ENCODE data around the gene TNN.
A peak's percentile ranks its signal among the peaks of the same experiment; 100 is the strongest.
"Not testable (repeated sequence)": the region's sequence is repeated elsewhere in the genome, so short reads cannot be mapped to it uniquely, and the experiment has no call there.

Gene TNN

GRCh38 chr1:175042650-175043049, 25.0 kb upstream of the TNN start:
- H3K36me3 Mint-ChIP-seq (ENCODE audit: insufficient read depth) = peaks cover 3% of the 10 kb centered on the region
- H3K27ac Mint-ChIP-seq = no peak overlapping the region
- no peaks in the 10 kb centered on the region for H3K9me3 Mint-ChIP-seq
- H3K4me1 Mint-ChIP-seq (ENCODE audit: low read depth in 2 of 2) = peaks cover 0 to 4% of the 10 kb centered on the region in 2 donors
- H3K27me3 Mint-ChIP-seq = peaks cover 28 to 50% of the 10 kb centered on the region in 2 donors
- no peak for ATAC-seq (replicated peaks)
- DNase-seq = no peak
- no peak overlapping the region for H3K4me3 Mint-ChIP-seq

GRCh38 chr1:175043824-175044223, 23.8 kb upstream of the TNN start:
- Mint-ChIP-seq H3K4me3 (no peak overlapping the region), H3K4me1 (ENCODE audit: low read depth in 2 of 2) (peaks cover 0 to 4% of the 10 kb centered on the region in 2 donors), H3K9me3 (no peaks in the 10 kb centered on the region), H3K27ac (no peak overlapping the region), H3K36me3 (ENCODE audit: insufficient read depth) (peaks cover 3% of the 10 kb centered on the region), H3K27me3 (peaks cover 40 to 61% of the 10 kb centered on the region in 2 donors)
- DNase-seq (no peak), ATAC-seq (replicated peaks) (no peak)

GRCh38 chr1:175044591-175044990, 23.0 kb upstream of the TNN start:
- not testable (repeated sequence) for H3K4me1 Mint-ChIP-seq (ENCODE audit: low read depth in 2 of 2); H3K27ac Mint-ChIP-seq; H3K9me3 Mint-ChIP-seq; H3K36me3 Mint-ChIP-seq (ENCODE audit: insufficient read depth); DNase-seq; H3K4me3 Mint-ChIP-seq; ATAC-seq (replicated peaks)
- H3K27me3 Mint-ChIP-seq = peaks cover 48 to 69% of the 10 kb centered on the region in 2 donors

GRCh38 chr1:175045097-175045496, 22.5 kb upstream of the TNN start:
- peaks cover 0 to 4% of the 10 kb centered on the region in 2 donors for H3K4me1 Mint-ChIP-seq (ENCODE audit: low read depth in 2 of 2)
- peaks cover 3% of the 10 kb centered on the region for H3K36me3 Mint-ChIP-seq (ENCODE audit: insufficient read depth)
- H3K4me3 Mint-ChIP-seq = no peak overlapping the region
- no peaks in the 10 kb centered on the region for H3K9me3 Mint-ChIP-seq
- no peak for ATAC-seq (replicated peaks)
- H3K27me3 Mint-ChIP-seq = peaks cover 53 to 69% of the 10 kb centered on the region in 2 donors
- DNase-seq = no peak
- no peak overlapping the region for H3K27ac Mint-ChIP-seq

GRCh38 chr1:175045519-175045918, 22.1 kb upstream of the TNN start:
- Mint-ChIP-seq H3K4me3 (no peak overlapping the region), H3K36me3 (ENCODE audit: insufficient read depth) (peaks cover 3% of the 10 kb centered on the region), H3K4me1 (ENCODE audit: low read depth in 2 of 2) (peaks cover 0 to 4% of the 10 kb centered on the region in 2 donors), H3K27ac (no peak overlapping the region), H3K9me3 (no peaks in the 10 kb centered on the region), H3K27me3 (peaks cover 57 to 70% of the 10 kb centered on the region in 2 donors)
- ATAC-seq (replicated peaks) = no peak
- DNase-seq = no peak

GRCh38 chr1:175050992-175051391, 16.6 kb upstream of the TNN start:
- ATAC-seq (replicated peaks) (no peak), DNase-seq (no peak)
- Mint-ChIP-seq H3K36me3 (ENCODE audit: insufficient read depth) (peaks cover 3% of the 10 kb centered on the region), H3K9me3 (no peaks in the 10 kb centered on the region), H3K27ac (no peak overlapping the region), H3K4me1 (ENCODE audit: low read depth in 2 of 2) (no peaks in the 10 kb centered on the region), H3K4me3 (no peak overlapping the region), H3K27me3 (peaks cover 68 to 87% of the 10 kb centered on the region in 2 donors)

GRCh38 chr1:175054736-175055135, 12.9 kb upstream of the TNN start:
- no peak for DNase-seq
- H3K4me3 Mint-ChIP-seq = no peak overlapping the region
- H3K27ac Mint-ChIP-seq = no peak overlapping the region

DNA sequence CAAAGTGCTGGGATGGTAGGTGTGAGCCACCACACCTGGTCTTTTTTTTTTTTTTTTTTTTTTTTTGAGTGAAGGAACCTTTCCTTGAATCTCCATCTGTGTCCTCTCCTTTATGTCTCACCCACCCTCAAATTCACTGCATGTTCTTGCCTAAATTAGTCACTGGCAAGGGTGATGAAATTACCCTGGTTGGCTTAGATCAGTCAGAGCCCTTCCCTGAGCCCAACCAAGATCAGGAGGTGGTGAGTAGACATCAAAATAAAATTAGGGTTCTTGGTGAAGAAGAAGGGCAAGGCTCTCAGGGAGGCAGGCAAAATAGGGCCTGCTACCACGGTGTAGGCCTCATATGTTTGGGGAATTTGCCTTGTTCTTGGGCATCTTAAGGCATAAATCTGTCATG, 5.3 kb upstream of the TNN start:
- no peak for DNase-seq
- no peak for ATAC-seq (replicated peaks)
- Mint-ChIP-seq H3K36me3 (ENCODE audit: insufficient read depth) (no peaks in the 10 kb centered on the region), H3K4me3 (no peak overlapping the region), H3K9me3 (no peaks in the 10 kb centered on the region), H3K4me1 (ENCODE audit: low read depth in 2 of 2) (no peaks in the 10 kb centered on the region), H3K27ac (no peak overlapping the region), H3K27me3 (peaks cover 32 to 39% of the 10 kb centered on the region in 2 donors)

More at GRCh38 chr1:175054736-175055135, 12.9 kb upstream of the TNN start:
- Mint-ChIP-seq H3K27me3 (peaks cover 55 to 72% of the 10 kb centered on the region in 2 donors), H3K4me1 (ENCODE audit: low read depth in 2 of 2) (no peaks in the 10 kb centered on the region), H3K9me3 (peaks cover 0 to 6% of the 10 kb centered on the region in 2 donors), H3K36me3 (ENCODE audit: insufficient read depth) (no peaks in the 10 kb centered on the region)
- ATAC-seq (replicated peaks) = no peak

- DNase-seq = no peak
- Mint-ChIP-seq H3K9me3 (no peaks in the 10 kb centered on the region), H3K27ac (no peak overlapping the region), H3K4me1 (ENCODE audit: low read depth in 2 of 2) (no peaks in the 10 kb centered on the region), H3K4me3 (no peak overlapping the region), H3K36me3 (ENCODE audit: insufficient read depth) (no peaks in the 10 kb centered on the region), H3K27me3 (peaks cover 28 to 37% of the 10 kb centered on the region in 2 donors)
- ATAC-seq (replicated peaks) = no peak
Measured at GRCh38 chr1:175062858-175063257, 4.8 kb upstream of the TNN start.

DNA sequence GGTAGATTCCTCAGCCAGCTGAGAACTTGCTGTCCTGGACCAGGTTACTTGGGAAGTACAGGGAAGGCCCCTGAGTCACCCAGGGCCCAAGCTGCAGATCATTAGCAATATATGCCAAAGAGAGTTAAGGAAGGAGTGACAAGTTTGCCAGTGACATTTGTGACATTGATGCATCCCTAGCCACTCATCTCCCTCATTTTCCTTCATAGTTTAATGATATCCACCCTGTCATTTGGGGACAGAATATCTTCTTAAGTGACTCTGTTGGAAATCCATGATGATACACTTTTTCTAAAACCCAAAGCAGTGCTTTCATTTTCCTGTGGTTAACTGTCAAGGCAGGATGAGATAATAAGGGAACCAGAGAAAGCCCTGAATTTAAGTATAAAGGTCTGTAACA, 3.2 kb downstream of the TNN start:
- Mint-ChIP-seq H3K36me3 (ENCODE audit: insufficient read depth) (peaks cover 4% of the 10 kb centered on the region), H3K9me3 (no peaks in the 10 kb centered on the region), H3K4me1 (ENCODE audit: low read depth in 2 of 2) (peaks cover 5 to 7% of the 10 kb centered on the region in 2 donors), H3K27me3 (peaks cover 66 to 78% of the 10 kb centered on the region in 2 donors), H3K27ac (no peak overlapping the region), H3K4me3 (no peak overlapping the region)
- DNase-seq = no peak
- no peak for ATAC-seq (replicated peaks)

- no peaks in the 10 kb centered on the region for H3K9me3 Mint-ChIP-seq
- DNase-seq (no peak), ATAC-seq (replicated peaks) (no peak)
- H3K27ac Mint-ChIP-seq = no peak overlapping the region
- H3K4me3 Mint-ChIP-seq = no peak overlapping the region
- H3K4me1 Mint-ChIP-seq (ENCODE audit: low read depth in 2 of 2) = peaks cover 5 to 7% of the 10 kb centered on the region in 2 donors
- H3K36me3 Mint-ChIP-seq (ENCODE audit: insufficient read depth) = peaks cover 4% of the 10 kb centered on the region
- H3K27me3 Mint-ChIP-seq = peaks cover 66 to 79% of the 10 kb centered on the region in 2 donors
Measured at GRCh38 chr1:175071276-175071943, 3.8 kb downstream of the TNN start.

GRCh38 chr1:175072099-175072951, 4.7 kb downstream of the TNN start:
- peaks cover 5 to 7% of the 10 kb centered on the region in 2 donors for H3K4me1 Mint-ChIP-seq (ENCODE audit: low read depth in 2 of 2)
- H3K9me3 Mint-ChIP-seq = no peaks in the 10 kb centered on the region
- ATAC-seq (replicated peaks) = no peak
- DNase-seq = no peak
- H3K36me3 Mint-ChIP-seq (ENCODE audit: insufficient read depth) = peaks cover 4% of the 10 kb centered on the region
- H3K4me3 Mint-ChIP-seq = peak overlapping the region in 1 of 2 donors; percentile 48
- no peak overlapping the region for H3K27ac Mint-ChIP-seq
- peaks cover 63 to 79% of the 10 kb centered on the region in 2 donors for H3K27me3 Mint-ChIP-seq

- ATAC-seq (replicated peaks) (no peak), DNase-seq (no peak)
- Mint-ChIP-seq H3K36me3 (ENCODE audit: insufficient read depth) (peaks cover 4% of the 10 kb centered on the region), H3K27ac (no peak overlapping the region), H3K9me3 (no peaks in the 10 kb centered on the region), H3K27me3 (peaks cover 62 to 83% of the 10 kb centered on the region in 2 donors), H3K4me1 (ENCODE audit: low read depth in 2 of 2) (peaks cover 5 to 7% of the 10 kb centered on the region in 2 donors), H3K4me3 (no peak overlapping the region)
Measured at GRCh38 chr1:175073061-175073460, 5.4 kb downstream of the TNN start.

- peaks cover 62 to 83% of the 10 kb centered on the region in 2 donors for H3K27me3 Mint-ChIP-seq
- H3K27ac Mint-ChIP-seq = no peak overlapping the region
- no peak for DNase-seq
- no peak overlapping the region for H3K4me3 Mint-ChIP-seq
- no peak for ATAC-seq (replicated peaks)
- H3K9me3 Mint-ChIP-seq = no peaks in the 10 kb centered on the region
- peaks cover 5 to 7% of the 10 kb centered on the region in 2 donors for H3K4me1 Mint-ChIP-seq (ENCODE audit: low read depth in 2 of 2)
- H3K36me3 Mint-ChIP-seq (ENCODE audit: insufficient read depth) = peaks cover 4% of the 10 kb centered on the region
Measured at GRCh38 chr1:175073633-175074032, 6.0 kb downstream of the TNN start.

Measured in effector memory CD8-positive, alpha-beta T cell (primary cell).